HL-60/S4 treated with retinoic acid at 250 ng/mL for 4 days and 3 days (cell line): ENCODE data around the gene NPTX1.

Experiments used
- in situ Hi-C: fragments of 300-500 bp; cut with MboI; formaldehyde crosslinking; loops from 2 replicates; pipeline ENCODE4 v1.7.0; 2022; ENCODE audit warnings: low sequenced_read_pairs

NPTX1 gene

DNA sequence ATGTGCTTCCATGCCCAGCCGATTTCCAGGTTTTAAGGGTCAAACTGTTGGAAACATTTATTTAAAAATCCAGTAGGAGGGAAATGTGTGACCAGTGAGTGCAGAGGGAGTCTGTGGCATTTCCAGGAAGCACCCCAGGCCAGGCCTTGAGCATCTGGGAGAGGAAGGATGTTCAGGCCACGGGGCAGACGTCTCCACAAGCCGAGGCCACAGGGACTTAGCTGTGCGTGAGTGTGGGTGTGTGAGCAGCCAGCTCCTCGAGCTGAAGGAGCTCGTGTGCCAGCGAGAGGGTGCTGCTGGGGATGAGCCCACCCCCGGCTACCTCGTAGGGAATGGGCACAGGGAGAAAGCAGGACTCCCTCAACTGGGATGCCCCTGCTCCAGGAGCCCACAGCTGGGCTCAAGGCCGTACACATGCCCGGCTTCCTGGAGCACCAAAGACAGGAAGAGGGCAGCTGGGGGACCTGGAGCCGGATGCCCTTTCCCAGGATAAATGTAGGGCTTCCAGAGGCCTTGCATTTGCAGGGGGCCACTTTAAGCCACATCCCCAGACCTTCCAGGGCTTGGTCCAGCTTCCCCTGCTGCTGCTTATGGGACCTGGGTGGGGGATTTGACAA is 12.5 kb downstream of the NPTX1 start:
- in situ Hi-C loops, result no loop called here

- in situ Hi-C loops, result no loop called here
These were observed 14.8 kb downstream of the NPTX1 start for GRCh38 chr17:80461528-80462160.

DNA sequence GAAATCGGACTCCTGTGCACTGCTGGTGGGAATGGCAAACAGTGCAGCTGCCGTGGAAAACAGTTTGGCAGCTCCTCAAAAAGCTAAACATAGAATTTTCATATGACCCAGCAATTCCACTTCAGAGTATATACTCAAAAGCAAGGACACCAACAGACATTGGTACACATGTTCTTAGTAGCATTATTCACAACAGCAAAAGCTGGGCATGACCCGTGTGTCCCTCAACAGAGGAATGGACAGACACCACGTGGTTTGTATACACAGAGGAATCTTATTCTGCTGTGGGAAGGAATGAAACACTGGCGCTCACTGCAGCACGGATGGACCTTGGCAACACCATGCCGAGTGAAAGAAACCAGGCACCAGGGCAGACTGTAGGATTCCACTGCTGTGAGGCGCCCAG is 16.0 kb downstream of the NPTX1 start:
- in situ Hi-C loops, result no loop called here

DNA sequence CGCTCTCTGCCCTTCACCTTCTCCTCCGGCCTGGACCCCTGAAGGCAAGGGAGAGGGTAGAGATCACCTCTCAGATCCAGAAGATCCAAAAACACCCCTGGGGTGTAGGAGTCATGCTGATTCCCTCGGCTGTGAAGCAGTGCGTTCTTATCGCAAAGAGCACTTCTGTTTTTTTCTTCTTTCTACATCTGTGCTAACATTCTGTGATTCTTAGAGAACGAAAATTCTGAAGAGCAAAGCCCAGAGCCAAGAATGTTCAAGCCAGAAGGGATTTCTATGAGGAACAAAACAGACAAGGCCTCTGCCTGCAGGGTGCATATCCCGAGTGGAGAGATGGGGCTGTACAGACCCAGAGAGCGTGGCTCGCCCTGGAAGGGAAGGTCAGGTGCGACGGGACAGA is 17.2 kb downstream of the NPTX1 start:
- in situ Hi-C loops, result loop anchor here (5.0 kb wide), 1 partner anchor 33 kb away; no protein-coding TSS in a partner anchor

- in situ Hi-C loops, result loop anchor here (5.0 kb wide), 1 partner anchor 34 kb away; no protein-coding TSS in a partner anchor
These were observed 18.4 kb downstream of the NPTX1 start for GRCh38 chr17:80458016-80458415.

GRCh38 chr17:80457236-80457856 is 19.1 kb downstream of the NPTX1 start:
- in situ Hi-C loops, result loop anchor here (5.0 kb wide), 1 partner anchor 35 kb away; no protein-coding TSS in a partner anchor

DNA sequence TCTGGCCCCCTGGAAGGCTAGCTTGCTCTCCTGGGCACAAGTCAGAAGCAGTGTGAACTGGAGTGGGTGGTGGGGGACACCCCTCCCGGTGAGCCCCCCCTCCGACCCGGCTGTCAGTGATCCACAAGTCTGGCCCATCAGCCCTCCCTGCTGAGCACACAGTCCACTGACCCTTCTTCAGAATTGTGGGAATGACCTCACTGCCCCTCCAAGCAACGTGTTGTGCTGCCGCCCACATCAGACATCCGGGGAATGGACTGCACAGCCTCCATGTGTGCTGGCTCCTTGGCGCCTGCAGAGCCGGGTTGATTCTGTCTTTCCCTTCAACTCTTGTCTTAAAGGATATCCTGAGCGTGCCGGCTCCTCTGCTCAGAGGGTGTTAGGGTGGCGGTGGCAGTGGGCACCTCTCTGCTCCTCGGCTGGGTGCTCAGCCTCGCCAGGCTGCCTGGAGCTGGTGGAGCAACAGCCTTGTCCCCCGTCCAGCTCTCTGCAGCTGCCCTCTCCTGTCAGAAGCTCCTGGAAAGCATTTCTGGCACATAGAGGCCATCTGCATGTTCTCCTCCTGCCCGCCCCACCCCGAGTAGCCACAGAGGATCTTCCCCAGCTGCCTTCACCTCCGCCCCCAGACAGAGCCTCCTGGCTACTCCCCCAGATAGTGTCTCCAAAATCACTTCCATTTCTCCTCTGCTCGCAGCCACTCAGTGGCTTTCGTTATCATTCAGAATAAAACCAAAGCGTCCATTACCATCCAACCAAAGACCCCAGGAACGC is 19.8 kb downstream of the NPTX1 start:
- in situ Hi-C loops, result loop anchor here (5.0 kb wide), 1 partner anchor 36 kb away; no protein-coding TSS in a partner anchor

DNA sequence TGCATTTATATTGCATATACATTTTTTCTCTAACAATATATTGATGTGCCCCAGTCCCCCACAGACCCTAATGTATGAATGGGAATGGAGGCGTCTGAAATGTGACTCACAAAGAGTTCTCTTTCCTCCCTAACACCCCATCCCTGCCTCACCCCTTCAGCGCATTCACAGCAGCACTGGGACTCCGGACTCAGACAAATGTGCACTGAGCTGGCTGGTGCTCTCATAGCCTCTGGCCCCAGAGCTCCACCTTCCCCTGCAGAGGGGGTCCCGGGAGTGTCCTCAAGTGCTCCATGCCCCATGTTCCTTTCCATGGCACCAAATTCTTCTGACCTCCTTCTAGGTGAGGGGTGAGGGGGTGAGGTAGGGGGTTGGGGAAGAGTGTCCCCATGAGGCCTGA is 20.6 kb downstream of the NPTX1 start:
- in situ Hi-C loops, result loop anchor here (5.0 kb wide), 1 partner anchor 37 kb away; no protein-coding TSS in a partner anchor

- in situ Hi-C loops, result loop anchor here (5.0 kb wide), 1 partner anchor 37 kb away; no protein-coding TSS in a partner anchor
These were observed 21.1 kb downstream of the NPTX1 start for GRCh38 chr17:80455336-80455710.

DNA sequence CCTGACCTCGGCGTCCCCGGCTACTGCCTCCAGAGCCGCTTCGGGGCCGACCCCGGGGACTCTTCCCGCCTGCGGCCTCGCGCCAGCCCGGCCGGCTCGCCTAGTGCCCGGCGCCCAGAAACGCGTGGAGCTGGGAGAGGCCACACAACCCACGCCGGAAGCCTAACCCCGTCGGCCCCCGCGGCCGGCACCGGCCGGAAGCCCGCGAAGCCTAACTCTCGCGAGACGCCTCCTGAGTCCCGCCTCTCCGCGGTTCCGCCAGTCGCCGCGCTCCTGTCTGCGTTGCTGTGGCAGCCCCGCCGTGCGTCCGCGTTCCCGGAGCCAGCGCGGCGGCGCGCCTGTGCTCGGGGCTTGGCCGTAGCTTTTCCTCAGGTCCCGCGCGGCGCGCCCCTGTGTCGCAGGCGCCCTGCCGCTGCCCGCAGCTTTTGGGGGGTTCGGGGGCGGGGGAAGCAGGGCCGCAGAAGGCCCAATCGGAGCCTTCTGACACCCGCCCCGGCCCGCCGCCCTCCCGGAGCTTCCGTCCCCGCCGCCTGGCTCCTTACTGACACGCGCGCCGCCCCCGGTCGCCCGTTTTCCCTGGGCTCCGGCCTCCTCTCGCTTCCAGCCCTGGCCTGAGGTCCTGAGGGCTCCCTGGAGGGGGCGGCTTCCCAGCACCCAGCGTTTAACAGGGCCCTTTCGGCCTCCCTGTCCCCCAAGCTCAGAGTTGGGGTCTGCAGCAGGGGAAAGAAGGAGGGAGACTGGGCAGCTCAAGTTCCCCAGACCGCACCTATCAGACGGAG is 21.7 kb downstream of the NPTX1 start:
- in situ Hi-C loops, result loop anchor here (5.0 kb wide), 1 partner anchor 38 kb away; no protein-coding TSS in a partner anchor

DNA sequence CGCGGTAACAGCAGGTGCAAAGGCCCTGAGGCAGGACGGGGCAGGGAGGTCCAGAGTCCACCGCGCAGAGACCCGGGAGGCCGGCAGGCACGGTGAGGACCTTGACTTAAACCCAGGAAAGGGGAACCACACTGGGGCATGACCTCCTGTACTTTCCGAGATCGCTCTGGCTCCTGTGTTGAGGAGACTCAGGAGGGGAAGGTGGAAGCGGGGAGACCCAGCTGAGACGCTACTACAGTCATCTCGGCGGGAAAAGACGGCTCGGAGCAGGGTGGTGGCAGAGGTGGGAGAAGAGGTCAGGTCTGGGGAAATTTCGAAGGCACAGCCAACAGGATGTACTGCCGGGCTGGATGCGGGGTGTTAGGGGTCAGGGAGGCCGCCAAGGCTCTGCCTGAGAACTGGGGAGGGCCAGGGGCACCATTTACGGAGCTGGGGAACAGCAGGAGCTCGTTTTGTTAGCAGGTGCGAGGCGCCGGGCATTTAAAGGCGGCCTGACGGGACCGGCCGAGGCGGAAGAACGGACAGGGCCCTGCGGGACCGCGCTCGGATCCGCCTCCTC is 22.3 kb downstream of the NPTX1 start:
- in situ Hi-C loops, result no loop called here

- in situ Hi-C loops, result no loop called here
These were observed 23.0 kb downstream of the NPTX1 start for GRCh38 chr17:80453126-80453997.

DNA sequence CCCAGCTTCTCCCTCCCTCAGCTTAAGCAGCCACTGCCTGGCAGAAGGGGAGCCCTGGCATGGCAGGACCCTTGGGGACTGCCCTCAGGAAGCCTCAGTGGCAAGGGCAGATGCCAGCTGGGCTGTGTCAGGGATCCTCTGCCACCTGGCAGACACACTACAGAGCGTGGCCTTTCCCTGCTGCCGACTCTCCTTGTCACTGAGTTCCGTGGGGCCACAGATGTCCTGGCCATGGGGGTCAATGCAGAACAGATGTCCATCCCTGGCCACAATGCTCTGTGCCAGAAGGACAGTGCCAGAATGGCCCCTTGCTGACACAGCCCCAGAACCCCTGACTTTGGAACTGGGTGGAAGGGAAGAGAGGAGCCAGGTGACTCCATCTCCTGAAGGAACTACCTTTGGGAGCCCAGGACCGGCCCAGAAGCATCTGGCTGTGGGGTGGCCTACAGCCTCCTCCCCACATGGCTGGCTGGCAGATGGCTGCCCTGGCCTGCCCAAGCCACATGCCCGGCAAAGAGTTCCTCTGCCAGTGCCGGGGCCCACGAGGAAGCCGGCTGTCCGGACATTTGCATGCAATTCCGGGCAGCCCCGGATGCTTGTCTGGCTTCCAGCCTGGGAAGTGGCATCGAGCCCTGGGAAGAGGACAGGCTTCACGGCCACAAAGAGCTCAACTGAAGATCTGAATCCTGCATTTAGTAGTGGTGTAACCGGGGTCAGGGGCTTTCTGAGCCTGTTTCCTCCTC is 24.1 kb downstream of the NPTX1 start:
- in situ Hi-C loops, result no loop called here

GRCh38 chr17:80451104-80451775 is 25.2 kb downstream of the NPTX1 start:
- in situ Hi-C loops, result no loop called here

- in situ Hi-C loops, result no loop called here
These were observed 26.4 kb downstream of the NPTX1 start for GRCh38 chr17:80449930-80450576.

DNA sequence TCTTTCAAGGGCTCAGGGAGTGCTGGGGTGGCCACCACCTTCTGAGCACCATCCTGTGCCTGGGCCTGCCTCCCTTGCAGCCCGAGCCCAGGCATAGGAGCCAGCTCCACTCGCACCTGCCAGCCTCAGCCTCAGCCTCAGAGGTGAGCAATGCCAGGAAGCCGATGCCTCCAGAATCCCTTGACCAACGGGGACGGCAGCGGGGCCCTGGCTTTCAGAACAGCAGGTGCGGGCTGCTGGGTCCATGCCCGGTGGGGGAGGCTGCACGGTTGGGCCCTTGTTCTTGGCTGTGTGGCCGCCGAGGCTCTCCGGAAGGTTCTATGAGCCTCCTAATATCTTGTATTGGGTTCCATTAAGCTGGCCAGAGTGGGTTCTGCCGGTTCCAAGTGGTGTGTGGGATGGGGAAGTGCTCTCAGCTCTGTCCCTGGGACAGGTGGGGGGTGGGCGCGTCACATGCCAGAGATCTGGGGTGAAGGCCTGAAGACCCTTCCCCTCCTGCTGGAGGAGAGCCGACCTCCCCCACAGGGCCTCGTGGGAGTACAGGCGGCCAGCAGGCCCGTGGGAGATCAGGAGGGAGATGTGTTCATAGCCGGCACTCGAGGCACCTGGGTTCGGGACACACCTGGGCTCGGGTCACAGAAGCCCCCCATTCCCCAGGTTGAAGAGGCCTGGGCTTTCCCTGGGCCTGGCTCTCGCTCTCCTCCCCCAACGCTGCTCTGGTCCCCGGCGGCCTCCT is 27.0 kb downstream of the NPTX1 start:
- in situ Hi-C loops, result no loop called here

DNA sequence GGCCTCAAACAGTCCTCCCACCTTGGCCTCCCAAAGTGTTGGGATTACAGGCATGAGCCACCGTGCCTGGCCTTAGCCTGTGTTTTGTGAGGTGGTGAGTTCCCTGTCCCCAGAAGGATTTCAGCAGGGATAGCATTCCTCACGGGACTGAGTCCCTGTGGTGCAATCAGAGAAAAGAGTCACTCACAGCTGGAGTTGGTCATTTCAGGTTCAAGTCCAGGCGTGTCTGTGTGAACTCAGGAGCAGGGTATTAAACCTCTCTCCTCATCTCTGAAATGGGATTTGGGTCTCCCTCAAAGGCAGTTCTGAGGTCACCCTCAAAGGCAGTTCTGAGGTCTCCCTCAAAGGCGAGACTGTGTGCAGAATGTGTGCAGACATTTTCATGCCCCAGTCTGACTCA is 28.6 kb downstream of the NPTX1 start:
- in situ Hi-C loops, result no loop called here
